Epithelial cell of proximal tubule (primary cell): ENCODE measurements around the gene OR2Z1. TPM values are rescaled to one million over a fixed set of nuclear protein-coding genes. Genes with fewer than 3 reads are reported as not detected.
"Not testable (repeated sequence)": the region's sequence is repeated elsewhere in the genome, so short reads cannot be mapped to it uniquely, and the experiment has no call there.

Experiments
- DNase-seq: peaks from one replicate; pipeline ENCODE4 v3.0.0-alpha.2; 2011; ENCODE audit warnings: low read depth
- H3K4me3 ChIP-seq: 2 replicates; pipeline ENCODE4 v1.5.1; 2011; ENCODE audit warnings: low read depth, mild to moderate bottlenecking, low read length
- total RNA-seq: library from RNA; depleted of rRNA; stranded (reverse); fragments of >200 nt; gene quantifications from 2 replicates; pipeline ENCODE4 v1.2.3, GENCODE V29; 2015
- TF ChIP-seq, protein P1 (sequence below): conservative IDR thresholded peaks from 2 replicates; pipeline ENCODE4 v1.5.1; 2012; ENCODE audit warnings: low read depth, mild to moderate bottlenecking, low read length

OR2Z1 gene
- total RNA-seq, 1 donor from 2014 or later = not detected

DNA sequence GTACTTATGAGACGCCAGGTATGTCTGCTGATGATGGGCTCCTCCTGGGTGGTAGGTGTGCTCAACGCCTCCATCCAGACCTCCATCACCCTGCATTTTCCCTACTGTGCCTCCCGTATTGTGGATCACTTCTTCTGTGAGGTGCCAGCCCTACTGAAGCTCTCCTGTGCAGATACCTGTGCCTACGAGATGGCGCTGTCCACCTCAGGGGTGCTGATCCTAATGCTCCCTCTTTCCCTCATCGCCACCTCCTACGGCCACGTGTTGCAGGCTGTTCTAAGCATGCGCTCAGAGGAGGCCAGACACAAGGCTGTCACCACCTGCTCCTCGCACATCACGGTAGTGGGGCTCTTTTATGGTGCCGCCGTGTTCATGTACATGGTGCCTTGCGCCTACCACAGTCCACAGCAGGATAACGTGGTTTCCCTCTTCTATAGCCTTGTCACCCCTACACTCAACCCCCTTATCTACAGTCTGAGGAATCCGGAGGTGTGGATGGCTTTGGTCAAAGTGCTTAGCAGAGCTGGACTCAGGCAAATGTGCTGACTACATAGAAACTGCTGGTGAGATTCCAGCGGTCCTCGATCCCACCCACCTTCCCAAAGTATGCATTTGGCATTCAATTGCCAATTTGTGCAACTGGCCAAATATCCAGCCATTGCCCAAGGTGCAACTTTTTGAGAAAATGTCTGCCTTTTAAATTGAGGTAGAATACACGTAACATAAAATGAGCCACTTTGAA lies 10.2 kb downstream of the OR2Z1 start:
- TF ChIP-seq, protein P1, sequence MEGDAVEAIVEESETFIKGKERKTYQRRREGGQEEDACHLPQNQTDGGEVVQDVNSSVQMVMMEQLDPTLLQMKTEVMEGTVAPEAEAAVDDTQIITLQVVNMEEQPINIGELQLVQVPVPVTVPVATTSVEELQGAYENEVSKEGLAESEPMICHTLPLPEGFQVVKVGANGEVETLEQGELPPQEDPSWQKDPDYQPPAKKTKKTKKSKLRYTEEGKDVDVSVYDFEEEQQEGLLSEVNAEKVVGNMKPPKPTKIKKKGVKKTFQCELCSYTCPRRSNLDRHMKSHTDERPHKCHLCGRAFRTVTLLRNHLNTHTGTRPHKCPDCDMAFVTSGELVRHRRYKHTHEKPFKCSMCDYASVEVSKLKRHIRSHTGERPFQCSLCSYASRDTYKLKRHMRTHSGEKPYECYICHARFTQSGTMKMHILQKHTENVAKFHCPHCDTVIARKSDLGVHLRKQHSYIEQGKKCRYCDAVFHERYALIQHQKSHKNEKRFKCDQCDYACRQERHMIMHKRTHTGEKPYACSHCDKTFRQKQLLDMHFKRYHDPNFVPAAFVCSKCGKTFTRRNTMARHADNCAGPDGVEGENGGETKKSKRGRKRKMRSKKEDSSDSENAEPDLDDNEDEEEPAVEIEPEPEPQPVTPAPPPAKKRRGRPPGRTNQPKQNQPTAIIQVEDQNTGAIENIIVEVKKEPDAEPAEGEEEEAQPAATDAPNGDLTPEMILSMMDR = no peak
- no peak overlapping the region for H3K4me3 ChIP-seq
- DNase-seq = no peak

DNA sequence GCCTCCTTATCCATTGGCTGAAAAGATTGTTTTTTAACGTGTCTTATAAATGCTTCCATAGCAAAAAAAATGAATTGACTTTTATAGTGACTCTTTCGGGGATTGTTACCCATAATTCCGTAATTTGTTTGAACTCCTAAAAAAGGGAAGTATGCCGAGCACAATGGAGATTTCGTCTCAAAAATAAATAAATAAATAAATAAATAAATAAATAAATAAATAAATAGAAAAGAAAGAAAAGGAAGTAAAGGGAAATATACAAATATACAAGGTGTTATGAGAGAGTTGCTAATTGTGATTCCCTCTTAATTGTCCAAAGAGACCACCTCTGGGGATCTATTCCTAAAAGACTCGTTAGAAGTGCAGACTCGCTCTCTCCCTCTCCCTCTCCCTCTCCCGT lies 16.9 kb downstream of the OR2Z1 start:
- TF ChIP-seq, protein P1 = no peak
- DNase-seq = no peak
- no peak overlapping the region for H3K4me3 ChIP-seq

DNA sequence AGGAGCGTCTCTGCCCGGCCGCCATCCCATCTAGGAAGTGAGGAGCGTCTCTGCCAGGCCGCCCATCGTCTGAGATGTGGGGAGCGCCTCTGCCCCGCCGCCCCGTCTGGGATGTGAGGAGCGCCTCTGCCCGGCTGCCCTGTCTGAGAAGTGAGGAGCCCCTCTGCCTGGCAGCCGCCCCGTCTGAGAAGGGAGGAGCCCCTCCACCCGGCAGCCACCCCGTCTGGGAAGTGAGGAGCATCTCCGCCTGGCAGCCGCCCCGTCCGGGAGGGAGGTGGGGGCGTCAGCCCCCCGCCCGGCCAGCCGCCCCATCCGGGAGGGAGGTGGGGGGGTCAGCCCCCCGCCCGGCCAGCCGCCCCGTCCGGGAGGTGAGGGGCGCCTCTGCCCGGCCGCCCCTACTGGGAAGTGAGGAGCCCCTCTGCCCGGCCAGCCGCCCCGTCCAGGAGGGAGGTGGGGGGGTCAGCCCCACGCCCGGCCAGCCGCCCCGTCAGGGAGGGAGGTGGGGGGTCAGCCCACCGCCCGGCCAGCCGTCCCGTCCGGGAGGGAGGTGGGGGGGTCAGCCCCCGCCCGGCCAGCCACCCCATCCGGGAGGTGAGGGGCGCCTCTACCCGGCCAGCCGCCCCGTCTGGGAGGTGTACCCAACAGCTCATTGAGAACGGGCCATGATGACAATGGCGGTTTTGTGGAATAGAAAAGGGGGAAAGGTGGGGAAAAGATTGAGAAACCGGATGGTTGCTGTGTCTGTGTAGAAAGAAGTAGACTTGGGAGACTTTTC lies 18.0 kb downstream of the OR2Z1 start:
- not testable (repeated sequence) for H3K4me3 ChIP-seq, DNase-seq

DNA sequence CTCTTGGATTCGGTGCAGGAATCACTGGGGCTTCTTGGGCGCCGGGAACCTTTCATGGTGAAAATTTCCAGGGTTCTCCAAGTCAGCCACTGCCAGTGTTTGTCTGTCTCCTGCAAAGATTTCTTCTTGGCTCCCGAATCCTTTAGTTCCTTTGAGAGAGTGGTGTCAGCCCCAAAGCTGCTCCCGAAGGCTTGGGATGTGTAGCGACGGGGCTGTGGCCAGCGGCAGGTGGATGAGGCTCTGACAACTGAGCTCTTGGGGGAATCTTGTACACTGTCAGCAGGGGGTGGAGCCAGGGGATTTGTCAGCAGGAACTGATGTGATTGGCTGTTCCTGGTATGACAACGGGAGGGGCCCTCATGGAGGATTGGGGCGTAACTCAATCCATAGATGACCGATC lies 45.8 kb downstream of the OR2Z1 start:
- not testable (repeated sequence) for DNase-seq, H3K4me3 ChIP-seq

DNA sequence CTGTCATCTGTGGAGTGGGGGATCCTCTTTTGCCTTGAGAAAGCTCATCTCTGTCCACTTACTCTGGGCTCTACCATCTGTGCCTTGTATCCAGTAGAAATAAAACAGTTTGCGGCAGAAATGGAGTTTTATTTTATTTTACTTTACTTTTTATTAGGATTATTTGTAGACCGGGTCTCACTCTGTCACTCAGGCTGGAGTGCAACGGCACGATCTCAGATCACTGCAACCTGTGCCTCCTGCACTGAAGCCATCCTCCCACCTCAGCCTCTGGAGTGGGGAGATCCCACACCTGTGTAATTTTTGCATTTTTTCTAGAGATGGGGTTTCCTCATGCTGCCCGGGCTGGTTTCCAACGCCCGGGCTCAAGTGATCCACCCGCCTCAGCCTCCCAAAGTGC lies 47.8 kb downstream of the OR2Z1 start:
- not testable (repeated sequence) for H3K4me3 ChIP-seq, DNase-seq

DNA sequence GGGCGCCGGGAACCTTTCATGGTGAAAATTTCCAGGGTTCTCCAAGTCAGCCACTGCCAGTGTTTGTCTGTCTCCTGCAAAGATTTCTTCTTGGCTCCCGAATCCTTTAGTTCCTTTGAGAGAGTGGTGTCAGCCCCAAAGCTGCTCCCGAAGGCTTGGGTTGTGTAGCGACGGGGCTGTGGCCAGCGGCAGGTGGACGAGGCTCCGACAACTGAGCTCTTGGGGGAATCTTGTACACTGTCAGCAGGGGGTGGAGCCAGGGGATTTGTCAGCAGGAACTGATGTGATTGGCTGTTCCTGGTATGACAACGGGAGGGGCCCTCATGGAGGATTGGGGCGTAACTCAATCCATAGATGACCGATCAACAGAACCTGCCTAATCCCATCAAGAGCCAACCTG lies 52.2 kb downstream of the OR2Z1 start:
- not testable (repeated sequence) for H3K4me3 ChIP-seq, DNase-seq

Other genes starting within 250 kb of the OR2Z1 start
- gene PRAM1, start 219.0 kb upstream of the OR2Z1 start, total RNA-seq = not detected in 2 replicates
- 10.4 and 12.4 TPM in 2 replicates for gene ZNF414, start 207.5 kb upstream of the OR2Z1 start, total RNA-seq
- 0.06 and 0.07 TPM in 2 replicates for gene MYO1F, start 144.2 kb upstream of the OR2Z1 start, total RNA-seq
- 2.0 and 4.8 TPM in 2 replicates for gene ADAMTS10, start 110.9 kb upstream of the OR2Z1 start, total RNA-seq
- gene NFILZ, start 91.0 kb upstream of the OR2Z1 start, total RNA-seq = not detected in 2 replicates
- not detected in 2 replicates for gene ACTL9, start 22.8 kb upstream of the OR2Z1 start, total RNA-seq
- 7.3 and 20.2 TPM in 2 replicates for gene ZNF558, start 110.7 kb downstream of the OR2Z1 start, total RNA-seq
- gene MBD3L1, start 110.7 kb downstream of the OR2Z1 start, total RNA-seq = not detected in 2 replicates